ENCODE results near the gene TNIP1.

DNA sequence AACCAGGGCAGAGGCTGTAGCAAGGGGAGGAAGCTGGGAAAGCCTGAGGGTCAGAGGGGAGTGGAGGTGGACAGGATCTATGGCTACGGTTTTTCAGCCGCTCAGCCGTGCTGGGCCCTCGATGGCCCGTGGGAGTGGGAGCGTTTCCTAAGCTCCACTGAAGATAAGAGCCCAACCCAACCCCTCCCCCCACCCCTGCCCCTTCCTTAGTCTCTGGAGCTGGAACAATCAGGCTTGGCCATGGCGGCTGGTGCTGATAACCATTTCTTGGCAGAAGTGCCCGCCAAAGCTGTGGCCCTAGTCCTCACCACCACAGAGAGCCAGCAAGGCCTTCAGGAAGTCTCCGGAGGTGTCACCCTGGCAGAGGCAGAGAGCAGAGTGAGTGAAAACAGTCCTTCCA, 20.3 kb upstream of the TNIP1 start:
- TF ChIP-seq, protein P1, sequence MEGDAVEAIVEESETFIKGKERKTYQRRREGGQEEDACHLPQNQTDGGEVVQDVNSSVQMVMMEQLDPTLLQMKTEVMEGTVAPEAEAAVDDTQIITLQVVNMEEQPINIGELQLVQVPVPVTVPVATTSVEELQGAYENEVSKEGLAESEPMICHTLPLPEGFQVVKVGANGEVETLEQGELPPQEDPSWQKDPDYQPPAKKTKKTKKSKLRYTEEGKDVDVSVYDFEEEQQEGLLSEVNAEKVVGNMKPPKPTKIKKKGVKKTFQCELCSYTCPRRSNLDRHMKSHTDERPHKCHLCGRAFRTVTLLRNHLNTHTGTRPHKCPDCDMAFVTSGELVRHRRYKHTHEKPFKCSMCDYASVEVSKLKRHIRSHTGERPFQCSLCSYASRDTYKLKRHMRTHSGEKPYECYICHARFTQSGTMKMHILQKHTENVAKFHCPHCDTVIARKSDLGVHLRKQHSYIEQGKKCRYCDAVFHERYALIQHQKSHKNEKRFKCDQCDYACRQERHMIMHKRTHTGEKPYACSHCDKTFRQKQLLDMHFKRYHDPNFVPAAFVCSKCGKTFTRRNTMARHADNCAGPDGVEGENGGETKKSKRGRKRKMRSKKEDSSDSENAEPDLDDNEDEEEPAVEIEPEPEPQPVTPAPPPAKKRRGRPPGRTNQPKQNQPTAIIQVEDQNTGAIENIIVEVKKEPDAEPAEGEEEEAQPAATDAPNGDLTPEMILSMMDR (IDR thresholded peaks at IDR 0.05; ENCODE audit: borderline replicate concordance, extremely low read depth, low read length, poor library complexity, severe bottlenecking): no peak
- TF ChIP-seq EZH2 (IDR thresholded peaks at IDR 0.05; ENCODE audit: borderline replicate concordance, low read depth, low read length, severe bottlenecking): no peak

Measured in DND-41 (cell line).